GM12878 (cell line): Measurements from ENCODE around the gene ASB10. TPM values are rescaled to one million over a fixed set of nuclear protein-coding genes. Genes with fewer than 3 reads are reported as not detected.

Experiments used
- BMI1 ChIP-seq: fragments of 450-650 bp; IDR thresholded peaks from 2 replicates; pipeline ENCODE4 v1.6.1; 2016; ENCODE audit warnings: mild to moderate bottlenecking, moderate library complexity, borderline replicate concordance
- CBFB ChIP-seq: IDR thresholded peaks from 2 replicates; pipeline ENCODE4 v1.6.1; 2016; ENCODE audit warnings: antibody characterized with exemption, low read depth
- CREM ChIP-seq: IDR thresholded peaks from 2 replicates; pipeline ENCODE4 v1.6.1; 2014; ENCODE audit warnings: antibody characterized with exemption, low read depth
- ETV6 ChIP-seq, 2 experiments: fragments of 450-650 bp in 1 of 2; IDR thresholded peaks in 1 of 2; conservative IDR thresholded peaks in 1 of 2; 2 replicates each; pipeline ENCODE4 v1.6.1; 2014; ENCODE audit warnings: antibody characterized with exemption in 1 of 2, borderline replicate concordance in 1 of 2, low read depth in 1 of 2, mild to moderate bottlenecking in 1 of 2, moderate library complexity in 1 of 2
- GABPA ChIP-seq: IDR thresholded peaks from 2 replicates; pipeline ENCODE4 v1.6.1; 2014; ENCODE audit warnings: antibody characterized with exemption, low read depth, mild to moderate bottlenecking, inconsistent platforms
- HSF1 ChIP-seq: fragments of 150-350 bp; IDR thresholded peaks from 2 replicates; pipeline ENCODE4 v1.6.1; 2014; ENCODE audit warnings: mild to moderate bottlenecking, low read depth, low read length
- IKZF1 ChIP-seq: fragments of 450-650 bp; conservative IDR thresholded peaks from 2 replicates; pipeline ENCODE4 v1.6.1; 2017; ENCODE audit warnings: antibody characterized with exemption, mild to moderate bottlenecking
- KAT2A ChIP-seq: conservative IDR thresholded peaks from 2 replicates; pipeline ENCODE4 v1.6.1; 2011; ENCODE audit warnings: low read depth, low read length; ENCODE audit not compliant: control insufficient read depth
- NR2C1 ChIP-seq: fragments of 450-650 bp; IDR thresholded peaks from 2 replicates; pipeline ENCODE4 v1.6.1; 2017; ENCODE audit warnings: antibody characterized with exemption, mild to moderate bottlenecking, moderate library complexity
- PAX5 ChIP-seq: IDR thresholded peaks from 2 replicates; pipeline ENCODE4 v1.6.1; 2011; ENCODE audit warnings: low read depth, low read length, borderline replicate concordance
- PKNOX1 ChIP-seq: fragments of 450-650 bp; IDR thresholded peaks from 2 replicates; pipeline ENCODE4 v1.6.1; 2016; ENCODE audit warnings: mild to moderate bottlenecking
- POLR2A ChIP-seq: IDR thresholded peaks from 2 replicates; pipeline ENCODE4 v1.6.1; 2011; ENCODE audit warnings: low read depth, mild to moderate bottlenecking, low read length
- POLR2AphosphoS2 ChIP-seq: IDR thresholded peaks from 2 replicates; pipeline ENCODE4 v1.6.1; 2011; ENCODE audit warnings: low read depth, mild to moderate bottlenecking, low read length, improper control_type of control experiment, moderate library complexity
- PRDM15 ChIP-seq: fragments of 450-650 bp; formaldehyde crosslinking; IDR thresholded peaks from 2 replicates; pipeline ENCODE4 v1.4.0; 2020; ENCODE audit warnings: mild to moderate bottlenecking, moderate library complexity
- RCOR1 ChIP-seq: conservative IDR thresholded peaks from 2 replicates; pipeline ENCODE4 v1.6.1; 2012; ENCODE audit warnings: low read depth, low read length, improper control_type of control experiment
- SMAD5 ChIP-seq: IDR thresholded peaks from 2 replicates; pipeline ENCODE4 v1.6.1; 2016; ENCODE audit warnings: antibody characterized with exemption, low read depth
- STAT1 ChIP-seq: fragments of 450-650 bp; conservative IDR thresholded peaks from 2 replicates; pipeline ENCODE4 v1.6.1; 2014; ENCODE audit warnings: antibody characterized with exemption, mild to moderate bottlenecking
- TBL1XR1 ChIP-seq: IDR thresholded peaks from 2 replicates; pipeline ENCODE4 v1.6.1; 2012; ENCODE audit warnings: low read depth, low read length, improper control_type of control experiment
- ZBTB40 ChIP-seq: fragments of 450-650 bp; IDR thresholded peaks from 2 replicates; pipeline ENCODE4 v1.6.1; 2016; ENCODE audit warnings: mild to moderate bottlenecking, moderate library complexity, borderline replicate concordance
- ZNF622 ChIP-seq: fragments of 450-650 bp; IDR thresholded peaks from 2 replicates; pipeline ENCODE4 v1.6.1; 2017; ENCODE audit warnings: mild to moderate bottlenecking, inconsistent platforms
- polyA plus RNA-seq, 11 experiments: library from polyadenylated mRNA; depleted of rRNA in 4 of 11; unstranded in 6 of 11; stranded (reverse) in 5 of 11; fragments of >200 nt; fragmentation: Nextera tagmentation in 4 of 11; fragmentation: Illumina TruSeq in 1 of 11; extraction: Ambion mirVana in 4 of 11; extraction: Trizol in 1 of 11; gene quantifications; 1 replicate in 1 of 11; 2 replicates in 10 of 11; pipeline versions ENCODE4 v1.2.1 to v1.2.3, GENCODE V29; 2011 to 2016; ENCODE audit warnings: inconsistent platforms in 2 of 11, missing spikeins in 2 of 11, low read depth in 1 of 11
- total RNA-seq, 4 experiments: library from RNA; depleted of rRNA in 3 of 4; stranded (reverse); fragments of >200 nt in 3 of 4; fragmentation: Illumina TruSeq in 1 of 4; extraction: Trizol in 1 of 4; gene quantifications; 2 replicates each; pipeline versions ENCODE4 v1.2.1 to v1.2.3, GENCODE V29; 2013 to 2021

Gene ASB10
- total and polyA plus RNA-seq, 10 of the 15 experiments (the other 5 are each of a cell fraction or from before 2014, with no cell fraction given), result not detected

GRCh38 chr7:151232091-151232916 is 45.3 kb upstream of the ASB10 start, which contains the start of gene CHPF2 (continued):
- TF ChIP-seq IKZF1 (peak; percentile 82), POLR2A (peak; percentile 98), BMI1 (peak; percentile 54; the same call in 1 of the 2 replicates), TBL1XR1 (peak; percentile 15; the same call in 1 of the 2 replicates), RCOR1 (no peak), PKNOX1 (peak; percentile 99), HSF1 (no peak), NR2C1 (peak; percentile 13; the same call in 1 of the 2 replicates), ZNF622 (no peak), CREM (peak; percentile 52), PAX5 (0 out of 2 replicates have a peak, but pooled peaks have one; percentile 36), CBFB (peak; percentile 62; the same call in 1 of the 2 replicates), PRDM15 (no peak), ZBTB40 (peak; percentile 83), SMAD5 (0 out of 2 replicates have a peak, but pooled peaks have one; percentile 67), KAT2A (no peak), GABPA (peak; percentile 89), POLR2AphosphoS2 (peak; percentile 44; the same call in 1 of the 2 replicates), ETV6 (conservative IDR thresholded peaks at IDR 0.05 in 1 of 2, IDR thresholded peaks at IDR 0.05 in 1 of 2; ENCODE audit: borderline replicate concordance in 1 of 2, low read depth in 1 of 2) (no peak), STAT1 (0 out of 2 replicates have a peak, but pooled peaks have one; percentile 18)
